Measurements from ENCODE around the gene PDHX.

The PDHX gene

GRCh38 chr11:35007277-35007676 lies 90.9 kb downstream of the PDHX start:
- no peaks in the 10 kb centered on the region for H3K36me3 ChIP-seq (replicated peaks in 1 of 2; ENCODE audit: control insufficient read depth in 2 of 2, insufficient read depth in 2 of 2, low read length in 2 of 2)
- H3K18ac ChIP-seq (ENCODE audit: low read length) = no peak overlapping the region
- H2AK5ac ChIP-seq (ENCODE audit: low read depth, low read length) = no peak overlapping the region
- H3K4ac ChIP-seq (ENCODE audit: low read length) = no peak overlapping the region
- DNase-seq (ENCODE audit: low spot score) = no peak
- WGBS, 2 donors (ENCODE audit: extremely low coverage in 2 of 2, insufficient read length in 2 of 2, insufficient replicate concordance in 1 of 2) = no CpG with 5 or more reads among the region's 2 CpGs
- no peak overlapping the region for H2BK120ac ChIP-seq (ENCODE audit: low read depth, low read length)
- no peak overlapping the region for H4K91ac ChIP-seq (ENCODE audit: low read depth, low read length, poor library complexity)
- no peaks in the 10 kb centered on the region for H3K4me1 ChIP-seq (ENCODE audit: control insufficient read depth in 2 of 2, insufficient read depth in 1 of 2, low read depth in 1 of 2, low read length in 2 of 2)
- no peak overlapping the region for H4K8ac ChIP-seq (ENCODE audit: low read depth, low read length)
- no peak overlapping the region for H2AFZ ChIP-seq (ENCODE audit: low read length)
- H3K79me1 ChIP-seq (ENCODE audit: low read depth, low read length) = no peaks in the 10 kb centered on the region
- no peak overlapping the region for H2BK15ac ChIP-seq (ENCODE audit: low read length)
- H3K23ac ChIP-seq (ENCODE audit: low read depth, low read length, poor library complexity) = no peak overlapping the region
- no peak overlapping the region for H3K4me3 ChIP-seq (ENCODE audit: low read length in 2 of 2)
- no peak overlapping the region for H2BK5ac ChIP-seq (ENCODE audit: low read length)
- no peaks in the 10 kb centered on the region for H3K27me3 ChIP-seq (ENCODE audit: control insufficient read depth in 3 of 3, insufficient read depth in 3 of 3, low read depth in 1 of 3, low read length in 3 of 3)
- H3K9ac ChIP-seq (ENCODE audit: low read depth, low read length, poor library complexity) = no peak overlapping the region
- H3K14ac ChIP-seq (ENCODE audit: low read length) = no peak overlapping the region
- no peak overlapping the region for H3K27ac ChIP-seq (replicated peaks; ENCODE audit: low read length)
- H3K9me3 ChIP-seq (replicated peaks in 1 of 2; ENCODE audit: control insufficient read depth in 2 of 2, insufficient read depth in 1 of 2, low read depth in 1 of 2, low read length in 2 of 2) = no peaks in the 10 kb centered on the region
- H2BK12ac ChIP-seq (ENCODE audit: low read length) = no peak overlapping the region
- no peak overlapping the region for H3K4me2 ChIP-seq (ENCODE audit: insufficient read depth, low read length, poor library complexity, severe bottlenecking)

GRCh38 chr11:35009191-35009943 lies 92.9 kb downstream of the PDHX start:
- no CpG with 5 or more reads among the region's 5 CpGs for WGBS, 2 donors (ENCODE audit: extremely low coverage in 2 of 2, insufficient read length in 2 of 2, insufficient replicate concordance in 1 of 2)
- Histone ChIP-seq H3K9ac (ENCODE audit: low read depth, low read length, poor library complexity) (no peak overlapping the region), H4K8ac (ENCODE audit: low read depth, low read length) (no peak overlapping the region), H3K4me2 (ENCODE audit: insufficient read depth, low read length, poor library complexity, severe bottlenecking) (no peak overlapping the region), H3K4ac (ENCODE audit: low read length) (no peak overlapping the region), H3K4me1 (ENCODE audit: control insufficient read depth in 2 of 2, insufficient read depth in 1 of 2, low read depth in 1 of 2, low read length in 2 of 2) (peaks cover 0 to 6% of the 10 kb centered on the region in 2 donors), H2AFZ (ENCODE audit: low read length) (no peak overlapping the region), H2AK5ac (ENCODE audit: low read depth, low read length) (no peak overlapping the region), H3K27me3 (ENCODE audit: control insufficient read depth in 3 of 3, insufficient read depth in 3 of 3, low read depth in 1 of 3, low read length in 3 of 3) (no peaks in the 10 kb centered on the region), H3K27ac (replicated peaks; ENCODE audit: low read length) (no peak overlapping the region), H3K79me1 (ENCODE audit: low read depth, low read length) (no peaks in the 10 kb centered on the region), H3K4me3 (ENCODE audit: low read length in 2 of 2) (no peak overlapping the region), H2BK5ac (ENCODE audit: low read length) (no peak overlapping the region), H3K18ac (ENCODE audit: low read length) (no peak overlapping the region), H2BK15ac (ENCODE audit: low read length) (no peak overlapping the region), H2BK120ac (ENCODE audit: low read depth, low read length) (no peak overlapping the region), H3K14ac (ENCODE audit: low read length) (no peak overlapping the region), H3K23ac (ENCODE audit: low read depth, low read length, poor library complexity) (no peak overlapping the region), H4K91ac (ENCODE audit: low read depth, low read length, poor library complexity) (no peak overlapping the region), H2BK12ac (ENCODE audit: low read length) (no peak overlapping the region), H3K9me3 (replicated peaks in 1 of 2; ENCODE audit: control insufficient read depth in 2 of 2, insufficient read depth in 1 of 2, low read depth in 1 of 2, low read length in 2 of 2) (no peaks in the 10 kb centered on the region), H3K36me3 (replicated peaks in 1 of 2; ENCODE audit: control insufficient read depth in 2 of 2, insufficient read depth in 2 of 2, low read length in 2 of 2) (no peaks in the 10 kb centered on the region)
- no peak for DNase-seq (ENCODE audit: low spot score)

- DNase-seq (ENCODE audit: low spot score) = no peak
- no CpG with 5 or more reads among the region's 3 CpGs for WGBS, 2 donors (ENCODE audit: extremely low coverage in 2 of 2, insufficient read length in 2 of 2, insufficient replicate concordance in 1 of 2)
- no peaks in the 10 kb centered on the region for H3K27me3 ChIP-seq (ENCODE audit: control insufficient read depth in 3 of 3, insufficient read depth in 3 of 3, low read depth in 1 of 3, low read length in 3 of 3)
These were observed 93.5 kb downstream of the PDHX start for GRCh38 chr11:35009944-35010342.

DNA sequence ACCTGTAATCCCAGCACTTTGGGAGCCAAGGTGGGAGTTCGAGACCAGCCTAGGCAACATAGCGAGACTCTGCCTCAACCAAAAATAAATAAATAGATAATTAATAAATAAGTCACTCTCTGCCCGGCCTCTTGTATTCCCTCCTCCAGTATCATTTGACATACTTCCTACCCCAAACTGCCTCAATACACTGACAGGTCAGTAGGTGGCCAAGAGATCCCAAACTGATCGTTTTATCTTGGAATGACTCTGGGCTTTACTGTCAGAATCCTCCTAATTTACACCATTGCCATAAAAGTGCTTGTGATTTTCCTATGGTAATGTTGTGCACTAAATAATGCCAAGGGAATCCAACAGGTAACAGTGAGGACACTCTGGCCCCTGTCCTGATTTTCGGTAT lies 94.2 kb downstream of the PDHX start:
- Histone ChIP-seq H3K4me2 (ENCODE audit: insufficient read depth, low read length, poor library complexity, severe bottlenecking) (no peak overlapping the region), H2BK5ac (ENCODE audit: low read length) (no peak overlapping the region), H3K9ac (ENCODE audit: low read depth, low read length, poor library complexity) (no peak overlapping the region), H3K27me3 (ENCODE audit: control insufficient read depth in 3 of 3, insufficient read depth in 3 of 3, low read depth in 1 of 3, low read length in 3 of 3) (no peaks in the 10 kb centered on the region), H3K4ac (ENCODE audit: low read length) (no peak overlapping the region), H3K4me3 (ENCODE audit: low read length in 2 of 2) (no peak overlapping the region), H3K23ac (ENCODE audit: low read depth, low read length, poor library complexity) (no peak overlapping the region), H3K79me1 (ENCODE audit: low read depth, low read length) (no peaks in the 10 kb centered on the region), H3K27ac (replicated peaks; ENCODE audit: low read length) (no peak overlapping the region), H2AK5ac (ENCODE audit: low read depth, low read length) (no peak overlapping the region), H2BK12ac (ENCODE audit: low read length) (no peak overlapping the region), H3K9me3 (replicated peaks in 1 of 2; ENCODE audit: control insufficient read depth in 2 of 2, insufficient read depth in 1 of 2, low read depth in 1 of 2, low read length in 2 of 2) (no peaks in the 10 kb centered on the region), H2BK120ac (ENCODE audit: low read depth, low read length) (no peak overlapping the region), H3K18ac (ENCODE audit: low read length) (no peak overlapping the region), H3K14ac (ENCODE audit: low read length) (no peak overlapping the region), H2AFZ (ENCODE audit: low read length) (no peak overlapping the region), H4K8ac (ENCODE audit: low read depth, low read length) (no peak overlapping the region), H2BK15ac (ENCODE audit: low read length) (no peak overlapping the region), H3K36me3 (replicated peaks in 1 of 2; ENCODE audit: control insufficient read depth in 2 of 2, insufficient read depth in 2 of 2, low read length in 2 of 2) (no peaks in the 10 kb centered on the region), H4K91ac (ENCODE audit: low read depth, low read length, poor library complexity) (no peak overlapping the region), H3K4me1 (ENCODE audit: control insufficient read depth in 2 of 2, insufficient read depth in 1 of 2, low read depth in 1 of 2, low read length in 2 of 2) (peaks cover 0 to 6% of the 10 kb centered on the region in 2 donors)
- WGBS, 2 donors (ENCODE audit: extremely low coverage in 2 of 2, insufficient read length in 2 of 2, insufficient replicate concordance in 1 of 2) = no CpG with 5 or more reads among the region's 5 CpGs
- DNase-seq (ENCODE audit: low spot score) = no peak

More at GRCh38 chr11:35009944-35010342, 93.5 kb downstream of the PDHX start:
- H2AK5ac ChIP-seq (ENCODE audit: low read depth, low read length) = no peak overlapping the region
- H3K79me1 ChIP-seq (ENCODE audit: low read depth, low read length) = no peaks in the 10 kb centered on the region
- no peak overlapping the region for H2BK12ac ChIP-seq (ENCODE audit: low read length)
- H3K4me3 ChIP-seq (ENCODE audit: low read length in 2 of 2) = no peak overlapping the region
- no peak overlapping the region for H3K27ac ChIP-seq (replicated peaks; ENCODE audit: low read length)
- H3K36me3 ChIP-seq (replicated peaks in 1 of 2; ENCODE audit: control insufficient read depth in 2 of 2, insufficient read depth in 2 of 2, low read length in 2 of 2) = no peaks in the 10 kb centered on the region
- no peak overlapping the region for H2BK15ac ChIP-seq (ENCODE audit: low read length)
- H4K8ac ChIP-seq (ENCODE audit: low read depth, low read length) = no peak overlapping the region
- peaks cover 0 to 6% of the 10 kb centered on the region in 2 donors for H3K4me1 ChIP-seq (ENCODE audit: control insufficient read depth in 2 of 2, insufficient read depth in 1 of 2, low read depth in 1 of 2, low read length in 2 of 2)
- H3K9ac ChIP-seq (ENCODE audit: low read depth, low read length, poor library complexity) = no peak overlapping the region
- H4K91ac ChIP-seq (ENCODE audit: low read depth, low read length, poor library complexity) = no peak overlapping the region
- H2BK120ac ChIP-seq (ENCODE audit: low read depth, low read length) = no peak overlapping the region
- H3K4ac ChIP-seq (ENCODE audit: low read length) = no peak overlapping the region
- no peaks in the 10 kb centered on the region for H3K9me3 ChIP-seq (replicated peaks in 1 of 2; ENCODE audit: control insufficient read depth in 2 of 2, insufficient read depth in 1 of 2, low read depth in 1 of 2, low read length in 2 of 2)
- H3K23ac ChIP-seq (ENCODE audit: low read depth, low read length, poor library complexity) = no peak overlapping the region
- H2AFZ ChIP-seq (ENCODE audit: low read length) = no peak overlapping the region
- H3K18ac ChIP-seq (ENCODE audit: low read length) = no peak overlapping the region
- H3K14ac ChIP-seq (ENCODE audit: low read length) = no peak overlapping the region
- H2BK5ac ChIP-seq (ENCODE audit: low read length) = no peak overlapping the region
- H3K4me2 ChIP-seq (ENCODE audit: insufficient read depth, low read length, poor library complexity, severe bottlenecking) = no peak overlapping the region
